ENCODE results near the gene PLXNA4.

Gene PLXNA4

DNA sequence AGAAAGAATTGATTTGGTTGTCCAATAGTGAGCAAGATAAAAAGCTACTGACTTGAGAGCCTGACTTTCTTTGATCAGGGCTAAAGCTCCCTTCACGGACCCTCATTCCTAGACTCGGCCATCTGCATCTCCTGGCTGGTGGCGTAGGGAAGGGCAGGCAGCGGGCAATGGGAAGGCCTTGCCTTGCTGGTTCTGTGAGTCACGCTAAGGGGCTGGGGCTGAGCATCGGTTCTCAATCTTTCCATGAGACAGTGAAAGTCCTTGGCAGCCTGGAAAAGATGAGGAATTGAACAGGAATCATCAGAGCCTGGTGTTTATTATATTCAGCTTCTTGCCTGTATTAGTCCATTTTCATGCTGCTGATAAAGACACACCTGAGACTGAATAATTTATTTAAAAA, 475.3 kb downstream of the PLXNA4 start:
- no peak for DNase-seq

DNA sequence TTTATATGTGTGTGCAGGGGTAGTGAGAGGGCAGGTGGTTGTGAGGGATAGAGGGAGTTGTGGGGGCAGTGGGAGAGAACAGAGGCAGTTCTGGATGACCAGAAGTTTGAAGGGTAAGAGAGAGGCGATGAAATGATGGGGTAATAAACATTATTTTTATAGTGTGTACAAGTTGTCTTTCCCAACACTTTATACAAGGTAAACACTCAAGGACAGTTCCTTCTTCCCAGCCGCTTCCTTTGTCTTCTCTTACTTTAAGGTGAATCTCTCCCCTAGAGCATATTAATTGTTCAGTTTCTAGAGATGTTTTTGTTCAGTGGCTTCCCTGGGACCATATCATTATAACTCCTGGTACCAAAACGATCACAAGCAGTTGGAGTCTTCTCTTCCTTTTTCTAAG, 475.8 kb downstream of the PLXNA4 start:
- no peak for DNase-seq

DNA sequence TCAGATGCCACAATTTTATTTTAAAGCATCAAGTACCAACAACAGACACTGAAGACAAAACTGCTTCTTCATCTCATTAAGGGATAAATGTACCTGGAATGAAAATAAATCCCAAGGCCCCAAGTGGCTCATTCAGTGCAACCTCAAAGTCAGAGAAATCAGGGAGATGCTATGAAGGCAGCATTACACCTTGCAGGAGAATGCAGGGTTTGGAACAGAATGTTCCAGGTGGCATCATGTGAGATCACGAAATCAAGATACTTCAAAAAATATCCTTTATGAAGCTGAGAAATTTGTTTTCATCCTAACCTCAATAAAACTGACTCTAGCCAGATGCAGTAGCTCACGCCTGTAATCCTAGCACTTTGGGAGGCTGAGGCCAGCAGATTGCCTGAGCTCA, 477.1 kb downstream of the PLXNA4 start:
- no peak for DNase-seq

DNA sequence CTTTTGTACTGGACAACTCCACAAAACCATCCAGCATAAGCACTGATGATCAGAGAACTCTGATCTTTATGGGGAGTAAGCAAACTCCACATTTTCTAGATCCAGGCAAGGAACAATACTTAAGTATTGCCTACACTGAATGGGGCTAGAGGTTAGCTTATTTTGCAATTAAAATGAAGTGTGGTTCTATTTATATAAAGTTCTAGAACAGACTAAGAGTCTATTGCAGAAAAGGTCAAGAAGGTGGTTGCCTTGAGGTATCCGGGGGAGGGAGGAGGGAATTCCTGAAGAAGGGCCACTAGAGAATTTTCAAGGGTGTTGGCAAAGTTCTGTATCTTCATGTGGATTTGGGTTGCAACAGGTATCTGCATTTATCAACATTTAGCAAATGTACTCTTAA, 477.9 kb downstream of the PLXNA4 start:
- DNase-seq = no peak

DNA sequence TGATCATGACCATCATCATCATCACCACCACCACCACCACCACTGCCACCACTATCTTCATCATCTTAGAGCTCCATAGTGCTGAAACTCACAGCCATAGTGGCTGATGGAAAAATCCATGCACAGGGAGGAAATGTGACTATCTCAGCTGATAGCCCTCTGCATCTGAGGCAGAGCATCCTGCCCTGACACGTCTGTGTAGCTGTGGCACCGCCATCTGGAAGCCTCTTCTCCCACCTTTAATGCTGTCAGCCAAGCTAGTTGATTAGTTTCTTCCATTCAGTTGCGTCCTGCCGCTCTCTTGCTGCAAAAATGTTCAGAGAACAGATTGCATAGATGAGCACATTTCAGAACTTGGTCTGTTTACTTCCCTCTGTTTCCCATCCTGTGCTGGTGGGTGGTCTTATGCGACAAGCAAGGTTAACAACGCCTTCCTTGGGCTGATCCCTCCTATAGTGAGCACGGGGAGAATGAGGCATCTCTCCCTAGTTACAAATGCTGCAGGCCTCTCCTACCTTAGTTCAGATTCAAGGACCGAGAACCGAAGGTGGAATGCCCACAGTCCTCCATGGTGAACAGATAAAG, 478.6 kb downstream of the PLXNA4 start:
- DNase-seq = no peak

DNA sequence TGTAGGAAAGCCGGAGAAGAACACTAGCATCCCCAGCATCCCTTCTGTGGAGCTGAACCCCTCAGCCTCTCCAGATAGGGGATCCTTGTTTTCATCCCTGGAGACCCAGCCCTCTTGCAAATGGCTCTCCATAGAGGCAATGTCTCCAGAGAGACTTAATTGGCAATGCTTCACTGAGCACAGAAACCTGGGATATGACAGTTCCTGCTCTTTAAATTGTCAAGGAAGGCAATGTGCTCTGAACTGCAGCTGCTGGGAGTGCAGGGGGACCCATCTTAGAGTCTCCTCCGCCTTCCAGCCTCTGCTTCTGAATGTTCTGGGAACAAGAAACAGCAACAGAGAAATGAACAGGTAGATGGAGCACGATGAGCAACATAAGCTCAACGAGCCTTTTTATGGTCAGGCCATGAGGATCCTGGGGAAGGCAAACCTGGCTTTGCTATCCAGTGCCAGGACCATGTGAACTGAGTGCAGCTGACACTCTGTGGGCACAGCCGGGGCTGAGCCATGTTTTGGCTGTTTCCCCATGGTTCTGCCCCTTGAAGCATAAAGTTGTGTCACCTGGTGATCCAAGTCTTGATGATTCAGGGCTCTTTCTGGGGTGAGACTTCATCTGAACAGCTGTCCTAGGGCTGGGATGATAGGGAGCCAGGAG, 481.0 kb downstream of the PLXNA4 start:
- DNase-seq = no peak

DNA sequence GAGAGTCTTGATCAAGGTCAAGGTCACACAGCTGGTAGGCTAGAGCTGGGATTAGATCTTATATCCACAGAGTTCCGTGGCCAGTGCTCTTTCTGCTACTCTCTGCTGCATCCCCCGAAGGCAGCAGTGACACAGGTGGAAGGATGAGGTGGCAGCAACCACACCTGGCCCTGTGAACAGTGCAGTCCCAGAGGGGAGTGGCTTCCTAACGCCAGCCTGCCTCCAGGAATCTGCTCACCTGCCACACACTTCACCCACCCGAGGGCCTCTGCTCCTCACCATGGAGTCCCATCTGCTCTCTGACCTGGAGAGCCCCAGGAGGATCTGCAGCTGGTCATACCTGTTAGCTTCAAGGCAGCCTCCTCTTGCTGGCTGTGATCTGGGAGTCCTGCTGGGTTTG, 484.2 kb downstream of the PLXNA4 start:
- DNase-seq = no peak

DNA sequence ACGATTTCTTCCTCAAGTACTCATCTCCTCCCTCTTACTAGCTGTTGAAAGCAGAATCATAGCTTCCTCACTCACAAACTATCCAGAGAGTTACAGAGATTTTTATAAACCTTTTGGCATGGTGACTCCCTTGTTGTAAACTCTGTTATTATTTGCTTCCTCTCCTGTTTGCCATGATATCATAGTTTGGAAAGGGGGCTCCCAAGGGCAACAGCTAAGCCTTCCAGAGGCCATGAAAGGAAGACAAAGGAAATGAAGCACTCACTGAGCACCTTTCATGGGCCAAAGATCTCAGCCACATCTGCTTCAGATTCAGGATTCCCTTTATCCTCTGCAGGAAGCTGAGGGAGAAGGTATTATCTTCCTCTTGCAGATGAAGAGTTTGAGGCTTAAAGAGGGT, 484.6 kb downstream of the PLXNA4 start:
- no peak for DNase-seq

DNA sequence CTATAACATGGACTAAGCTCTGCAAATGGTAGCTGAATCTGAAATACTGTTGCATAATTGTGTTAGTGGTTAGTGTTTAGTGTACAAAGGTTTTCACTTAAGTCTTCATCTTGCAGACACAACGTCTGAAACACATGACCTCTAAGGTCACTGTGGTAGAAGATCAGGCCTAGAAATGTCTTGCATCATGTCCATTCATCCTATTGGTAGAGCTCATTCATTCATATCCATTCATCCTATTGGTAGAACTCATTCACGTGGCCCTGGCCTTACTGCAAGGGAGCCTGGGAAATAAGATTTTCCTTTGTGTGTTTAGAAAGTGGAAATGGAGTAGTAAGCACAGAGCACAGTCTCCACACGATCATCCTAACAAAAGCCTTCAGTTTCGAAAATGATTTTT, 485.8 kb downstream of the PLXNA4 start:
- no peak for DNase-seq

DNA sequence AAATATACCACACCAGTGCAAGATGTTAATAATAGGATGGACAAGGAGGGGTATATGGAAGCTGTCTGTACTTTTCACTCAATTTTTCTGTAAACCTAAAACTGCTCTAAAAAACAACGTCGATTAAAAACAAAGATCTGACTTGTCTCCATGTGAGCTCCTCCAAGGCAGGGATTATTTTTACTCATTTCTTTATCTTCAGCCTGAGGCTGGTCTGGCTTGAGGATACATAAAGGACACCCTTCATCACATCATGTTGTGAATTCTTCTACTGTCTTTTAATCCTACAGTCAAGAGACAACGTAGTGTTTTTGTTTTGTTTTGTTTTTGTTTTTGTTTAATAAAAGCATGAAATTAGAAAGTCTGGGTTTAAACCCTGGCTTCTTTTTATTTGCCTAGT, 486.9 kb downstream of the PLXNA4 start:
- no peak for DNase-seq

DNA sequence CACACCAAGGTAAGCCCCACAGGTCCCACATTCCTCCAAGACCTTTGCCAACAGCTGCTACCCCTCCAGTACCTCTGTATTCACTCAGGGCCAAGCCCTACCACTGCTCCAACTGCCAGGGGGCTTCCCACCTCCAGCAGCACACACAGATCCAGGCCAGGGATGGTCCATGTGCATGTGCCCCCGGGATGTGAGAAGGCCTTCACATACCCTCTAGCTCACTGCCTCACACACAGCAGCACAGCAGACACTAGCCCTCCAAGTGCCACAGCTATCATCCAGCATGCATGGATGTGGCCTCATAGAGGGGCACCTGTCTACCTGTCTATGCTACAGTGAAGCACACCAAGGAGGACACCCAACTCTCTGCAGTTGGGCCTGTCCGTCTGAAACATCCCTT, 488.8 kb downstream of the PLXNA4 start:
- no peak for DNase-seq

DNA sequence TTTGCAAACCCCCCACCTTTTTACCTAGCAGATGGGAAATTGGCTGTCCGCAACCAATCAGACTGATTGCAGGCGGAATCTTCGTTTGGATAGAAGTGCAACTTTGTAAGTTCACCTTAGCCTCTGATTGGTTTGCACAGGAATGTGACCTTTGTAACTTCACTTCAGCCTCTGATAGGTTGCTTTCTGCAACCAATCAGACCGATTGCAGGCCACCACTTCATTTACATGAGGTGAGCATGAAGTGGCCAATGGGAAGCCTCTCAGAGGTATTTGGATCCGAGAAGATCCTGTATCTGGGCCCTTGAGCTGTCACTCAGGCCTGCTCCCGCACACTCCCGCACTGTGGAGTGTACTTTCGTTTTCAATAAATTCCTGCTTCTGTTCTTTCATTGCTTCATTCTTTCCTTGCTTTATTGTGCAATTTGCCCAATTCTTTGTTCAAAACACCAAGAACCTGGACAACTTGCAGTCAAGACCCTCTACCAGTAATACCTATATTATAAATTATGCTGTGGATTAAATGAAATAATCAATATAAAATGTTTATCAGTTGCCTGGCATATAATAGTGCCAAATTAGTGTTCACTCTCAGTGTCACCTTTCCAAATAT, 491.4 kb downstream of the PLXNA4 start:
- no peak for DNase-seq

DNA sequence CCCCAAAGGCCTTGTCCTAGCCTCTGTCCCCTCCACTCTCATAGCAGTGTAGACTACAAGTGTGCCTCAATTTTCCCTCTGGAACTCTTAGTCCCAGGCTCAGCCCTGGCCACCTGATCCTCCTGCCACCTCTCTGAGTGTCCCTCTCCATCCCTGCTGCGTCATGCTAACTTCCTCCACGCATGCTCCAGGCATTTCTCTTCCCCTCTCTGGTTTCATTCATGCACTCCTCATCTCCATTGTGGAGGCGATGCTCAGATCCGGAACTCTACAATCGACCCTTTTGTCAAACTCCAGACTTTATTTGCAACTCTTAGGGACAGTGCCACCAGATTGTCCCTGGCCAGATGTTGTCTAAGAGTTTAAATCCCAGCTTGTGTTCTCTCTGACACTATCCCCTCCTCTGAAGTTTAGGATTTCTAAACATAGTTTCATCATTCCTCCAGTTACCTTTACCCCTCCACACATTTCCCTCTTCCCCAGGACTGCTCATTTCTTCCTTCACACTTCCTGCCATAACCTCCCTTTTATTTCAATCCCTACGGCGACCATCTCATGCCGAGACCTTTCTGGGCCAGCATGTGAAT, 492.6 kb downstream of the PLXNA4 start:
- DNase-seq = no peak

DNA sequence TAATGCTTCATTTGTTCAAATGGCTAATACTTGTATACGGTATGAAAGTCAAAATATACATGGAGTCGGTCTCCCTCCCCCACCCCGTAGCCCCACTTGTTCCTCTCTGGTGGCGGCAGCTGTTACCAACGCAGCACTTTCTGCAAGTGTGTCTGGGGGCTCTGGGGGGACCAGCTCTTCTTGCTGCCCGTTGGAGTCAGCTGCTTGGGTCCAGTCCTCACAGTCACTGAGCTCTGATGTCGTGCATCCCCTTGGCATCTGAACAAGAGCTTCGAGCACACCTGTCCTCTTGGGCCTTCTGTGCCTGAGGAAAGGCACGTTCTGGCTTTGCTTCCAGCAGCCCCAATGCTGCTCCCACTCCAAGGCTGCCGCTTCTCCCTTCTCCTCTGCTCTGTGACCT, 493.1 kb downstream of the PLXNA4 start:
- DNase-seq = no peak

DNA sequence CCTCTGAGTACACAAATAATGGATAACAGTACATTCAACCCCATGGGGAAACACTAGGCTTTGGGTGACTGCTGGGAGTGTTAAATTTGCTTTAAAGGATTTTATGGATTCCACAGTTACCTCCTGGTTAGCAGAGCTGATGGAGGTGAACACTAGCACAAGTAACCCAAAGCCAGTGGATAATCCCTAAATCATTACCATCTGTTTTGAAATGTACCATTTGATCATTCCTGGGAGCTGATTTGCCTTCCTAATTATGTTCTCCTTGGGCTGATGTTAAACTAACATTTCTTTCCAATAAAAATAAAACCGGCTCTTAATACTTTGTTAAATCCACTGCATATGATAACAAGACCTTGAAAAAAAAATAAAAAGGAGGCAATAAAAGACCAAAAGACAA, 493.9 kb downstream of the PLXNA4 start:
- DNase-seq = no peak

DNA sequence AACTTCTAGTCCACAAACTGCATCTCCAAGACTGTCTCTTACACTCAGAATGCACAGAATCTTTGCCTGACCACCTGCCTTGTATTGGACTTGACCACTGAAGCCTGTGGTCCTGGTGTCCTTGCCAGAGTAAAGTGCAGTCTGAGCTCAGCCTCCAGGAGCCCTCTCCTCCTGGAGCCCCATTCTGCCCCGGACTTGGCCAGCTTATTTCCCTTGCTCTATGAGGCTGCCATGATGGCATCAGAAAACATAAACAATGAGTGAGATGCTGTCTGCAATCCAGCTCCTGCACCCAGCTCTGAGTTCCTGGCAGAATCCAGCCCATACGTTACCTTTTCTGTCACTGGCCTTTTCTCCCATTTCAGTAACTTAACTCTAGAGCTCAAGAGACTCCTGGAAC, 494.6 kb downstream of the PLXNA4 start:
- DNase-seq = no peak

DNA sequence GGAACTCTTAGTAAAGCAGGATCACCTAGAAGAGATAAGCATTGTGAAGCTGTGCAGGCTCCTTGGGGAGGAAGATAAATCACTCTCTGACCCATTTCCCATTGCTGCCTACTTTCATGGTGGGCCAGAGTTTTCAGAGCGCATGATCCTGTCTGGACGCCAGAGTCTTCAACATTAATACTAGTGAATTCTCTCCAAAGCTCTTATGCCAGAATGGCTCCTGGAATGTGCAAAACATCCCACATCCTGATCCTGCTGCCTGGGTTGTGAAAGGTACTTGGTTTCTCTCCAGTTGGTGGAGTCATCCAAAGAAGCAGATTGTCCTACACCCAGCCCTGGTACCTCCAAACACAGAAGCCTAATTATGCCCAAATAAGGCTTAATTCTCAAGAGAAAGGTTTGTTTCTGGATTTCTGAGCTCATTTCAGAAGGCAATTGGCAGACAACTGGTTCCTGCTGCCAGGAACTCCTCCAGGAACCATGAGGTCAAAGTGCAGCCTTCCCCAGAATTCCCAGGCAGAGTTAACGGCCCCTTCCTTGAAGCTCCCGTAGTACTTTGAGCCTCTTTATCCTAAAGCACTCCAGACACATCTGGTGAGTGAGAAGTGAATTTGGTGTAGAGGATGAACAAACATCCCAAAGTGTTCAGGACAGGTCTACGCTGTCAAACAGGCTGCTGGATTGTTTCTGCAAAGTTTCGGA, 495.2 kb downstream of the PLXNA4 start:
- DNase-seq = no peak

DNA sequence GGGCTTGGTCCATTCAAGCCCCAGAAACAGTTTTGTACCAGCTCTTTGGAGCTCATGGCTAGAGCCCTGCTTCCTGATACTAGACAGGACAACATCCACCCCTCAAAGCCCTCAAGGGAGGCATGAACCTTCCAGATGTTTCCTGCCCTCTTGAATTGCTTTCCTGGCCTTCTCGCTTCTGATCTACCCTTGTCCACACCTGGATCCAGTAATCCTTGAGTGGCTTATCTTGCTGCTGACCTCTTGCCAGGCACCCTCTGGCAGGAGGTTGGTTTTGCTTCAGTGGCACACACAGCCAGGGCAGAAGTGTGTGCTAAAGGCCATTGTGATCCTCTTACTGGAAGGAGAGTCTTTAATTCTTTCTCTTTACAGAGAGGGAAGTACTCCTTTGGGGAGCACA, 495.8 kb downstream of the PLXNA4 start:
- DNase-seq = no peak

DNA sequence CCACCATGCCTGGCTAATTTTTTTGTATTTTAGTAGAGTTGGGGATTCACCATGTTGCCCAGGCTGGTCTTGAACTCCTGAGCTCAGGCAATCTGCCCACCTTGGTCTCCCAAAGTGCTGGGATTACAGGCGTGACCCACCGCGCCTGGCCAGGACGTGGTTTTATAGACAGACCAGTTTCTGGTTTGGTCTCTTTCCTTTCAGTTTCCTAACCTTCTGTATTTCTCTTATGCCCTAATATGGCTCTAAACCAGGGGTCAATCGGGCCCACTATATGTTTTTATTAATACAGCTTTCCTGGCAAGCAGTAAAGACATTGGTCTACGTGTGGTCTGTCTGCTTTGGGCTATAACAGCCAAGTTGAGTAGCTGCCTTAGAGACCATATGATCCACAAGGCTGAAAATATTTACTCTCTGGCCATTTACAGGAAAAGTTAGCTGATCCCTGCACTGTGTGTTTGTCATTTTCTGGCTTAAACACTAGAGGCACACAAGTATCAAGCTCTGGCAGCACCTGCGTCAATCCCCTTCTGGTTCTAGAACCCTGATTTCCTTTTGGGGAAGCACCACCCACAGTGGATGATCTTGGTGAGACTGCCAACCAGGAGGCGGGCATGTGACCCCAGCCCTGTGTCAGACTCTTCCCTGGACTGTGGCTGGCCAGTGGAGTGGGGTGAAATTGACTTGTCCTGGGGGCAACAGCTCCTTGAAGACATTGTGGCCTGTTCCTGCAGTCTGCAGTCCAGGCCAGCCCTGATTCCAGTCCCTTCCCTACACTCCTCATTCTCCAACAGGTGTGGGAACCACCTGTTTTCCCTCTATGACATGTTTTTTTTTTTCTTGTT, 497.2 kb downstream of the PLXNA4 start:
- DNase-seq = no peak

DNA sequence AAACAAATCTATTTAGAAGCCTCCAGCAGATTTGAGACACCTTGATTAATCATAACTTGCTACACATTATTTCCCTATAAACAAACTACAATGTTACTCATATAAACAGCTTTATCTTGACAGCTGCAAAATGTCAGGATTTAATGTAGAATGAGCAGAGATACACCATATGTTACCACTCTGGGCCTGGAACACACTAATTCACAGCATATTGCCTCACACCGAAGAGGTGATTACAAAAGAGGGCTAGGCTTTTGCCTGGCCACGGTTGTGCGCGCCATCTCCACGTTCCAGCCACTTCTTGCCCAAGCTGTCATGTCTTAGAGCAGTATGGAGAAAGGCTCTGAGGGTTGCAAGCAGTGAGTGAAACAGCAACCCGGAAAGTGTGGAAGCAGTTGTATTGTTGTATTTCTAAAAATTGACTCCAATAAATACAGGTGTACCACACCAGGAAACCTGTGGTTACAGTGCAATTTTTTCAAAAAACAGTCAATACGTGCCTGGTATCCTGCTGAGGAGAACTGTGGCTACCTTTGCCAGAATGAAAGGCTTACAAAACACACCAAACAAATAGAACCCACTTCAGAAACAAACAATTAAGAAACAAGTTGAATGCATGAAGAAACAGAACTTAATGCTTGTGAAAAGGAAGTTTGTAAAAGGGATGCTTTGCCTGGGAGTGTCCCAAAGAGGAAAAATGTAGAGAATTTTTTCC, 498.1 kb downstream of the PLXNA4 start:
- no peak for DNase-seq

DNA sequence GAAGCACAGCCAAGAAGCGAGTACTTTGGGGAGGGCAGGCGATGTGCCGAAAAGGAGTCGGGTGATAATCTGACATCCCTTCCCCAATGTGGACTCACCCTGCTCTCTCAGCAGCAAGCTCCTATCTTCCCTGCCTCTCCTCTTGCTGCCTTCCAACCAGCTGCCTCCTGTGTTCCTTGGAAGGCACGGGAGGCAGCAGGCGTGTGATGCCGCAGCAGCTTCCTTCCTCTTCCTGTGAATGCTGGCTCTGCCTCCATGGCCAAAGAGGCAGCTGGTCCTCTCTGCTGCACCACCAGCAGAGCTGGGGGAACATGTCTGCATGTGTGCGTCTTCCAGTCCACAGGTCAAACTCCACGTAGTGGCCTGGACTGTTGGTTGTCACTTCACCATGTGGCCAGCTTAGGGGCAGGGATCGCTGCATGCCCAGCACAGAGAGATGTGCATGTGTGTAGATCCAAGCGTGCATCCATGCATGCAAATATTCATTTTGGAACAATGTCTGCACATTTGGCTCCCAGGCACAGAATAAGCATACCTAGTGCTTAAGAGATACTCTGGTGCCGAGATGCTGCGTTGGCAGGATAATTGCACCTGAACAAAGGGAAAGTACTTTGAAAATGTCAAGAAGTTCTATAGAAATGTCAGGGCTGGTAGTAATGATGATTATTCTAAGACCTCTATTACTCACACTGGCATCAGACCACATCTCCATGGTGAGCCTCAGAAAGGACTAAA, 499.8 kb downstream of the PLXNA4 start:
- DNase-seq = no peak

Measured in NCI-H1930 (cell line).